D721Med (cell line): Measurements from ENCODE around the gene ADNP2.

Source experiments
- DNase-seq: peaks from one replicate; pipeline ENCODE4 v3.0.0; 2011; ENCODE audit warnings: low spot score; ENCODE audit not compliant: insufficient read length
- FAIRE-seq: peaks from 2 replicates; lab custom pipeline; 2011; peaks lifted over from hg19 to GRCh38; lab: Jason Lieb, UNC
- TF ChIP-seq, protein P1 (sequence below): IDR thresholded peaks from 2 replicates; pipeline ENCODE4 v1.5.1; 2012; ENCODE audit warnings: mild to moderate bottlenecking, control low read depth; ENCODE audit not compliant: insufficient read depth; ENCODE audit errors: missing control alignments

The ADNP2 gene

DNA sequence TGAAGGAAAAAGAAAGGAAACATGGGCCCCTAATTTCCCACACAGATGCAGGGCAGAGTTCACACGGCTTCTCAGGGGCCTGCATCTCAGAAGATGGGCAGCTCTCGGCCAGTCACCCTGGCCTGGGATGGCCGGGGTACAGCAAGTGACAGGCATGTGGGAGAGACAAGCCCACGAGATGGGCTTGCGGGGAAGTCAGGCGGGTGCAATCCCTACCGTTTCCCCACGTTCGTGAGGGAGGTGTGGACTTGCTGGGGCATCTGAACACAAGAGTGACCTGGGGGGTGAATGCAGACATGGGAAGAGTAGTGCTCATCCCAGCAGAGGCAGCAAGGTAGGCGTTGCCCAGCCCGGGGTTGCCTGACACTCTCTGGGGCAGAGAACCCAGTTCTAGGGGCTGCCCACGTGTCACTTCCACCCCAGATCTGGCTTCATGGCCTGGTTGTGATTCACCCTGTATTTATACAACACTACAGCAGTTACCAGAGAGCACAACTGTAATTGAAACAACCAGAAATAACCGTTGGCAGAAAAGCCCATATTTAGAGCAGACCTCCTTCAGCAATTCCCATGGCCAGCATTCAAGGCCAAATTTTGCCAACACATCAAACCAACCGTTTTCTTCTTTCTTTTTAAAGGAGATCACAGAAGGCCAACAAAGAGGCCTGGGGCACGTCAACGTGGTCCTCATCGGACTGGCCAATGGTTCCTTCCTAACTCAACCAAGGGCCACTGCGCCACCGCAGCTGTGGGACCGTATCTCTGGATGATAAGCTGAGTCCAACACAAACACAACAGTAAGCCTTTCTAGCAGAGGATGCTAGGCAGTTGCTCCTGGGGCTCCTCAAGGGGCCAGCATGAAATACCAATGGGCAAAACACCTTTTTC is 79.8 kb downstream of the ADNP2 start:
- peak; percentile 11 for FAIRE-seq
- DNase-seq: no peak
- TF ChIP-seq, protein P1, sequence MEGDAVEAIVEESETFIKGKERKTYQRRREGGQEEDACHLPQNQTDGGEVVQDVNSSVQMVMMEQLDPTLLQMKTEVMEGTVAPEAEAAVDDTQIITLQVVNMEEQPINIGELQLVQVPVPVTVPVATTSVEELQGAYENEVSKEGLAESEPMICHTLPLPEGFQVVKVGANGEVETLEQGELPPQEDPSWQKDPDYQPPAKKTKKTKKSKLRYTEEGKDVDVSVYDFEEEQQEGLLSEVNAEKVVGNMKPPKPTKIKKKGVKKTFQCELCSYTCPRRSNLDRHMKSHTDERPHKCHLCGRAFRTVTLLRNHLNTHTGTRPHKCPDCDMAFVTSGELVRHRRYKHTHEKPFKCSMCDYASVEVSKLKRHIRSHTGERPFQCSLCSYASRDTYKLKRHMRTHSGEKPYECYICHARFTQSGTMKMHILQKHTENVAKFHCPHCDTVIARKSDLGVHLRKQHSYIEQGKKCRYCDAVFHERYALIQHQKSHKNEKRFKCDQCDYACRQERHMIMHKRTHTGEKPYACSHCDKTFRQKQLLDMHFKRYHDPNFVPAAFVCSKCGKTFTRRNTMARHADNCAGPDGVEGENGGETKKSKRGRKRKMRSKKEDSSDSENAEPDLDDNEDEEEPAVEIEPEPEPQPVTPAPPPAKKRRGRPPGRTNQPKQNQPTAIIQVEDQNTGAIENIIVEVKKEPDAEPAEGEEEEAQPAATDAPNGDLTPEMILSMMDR: no peak

DNA sequence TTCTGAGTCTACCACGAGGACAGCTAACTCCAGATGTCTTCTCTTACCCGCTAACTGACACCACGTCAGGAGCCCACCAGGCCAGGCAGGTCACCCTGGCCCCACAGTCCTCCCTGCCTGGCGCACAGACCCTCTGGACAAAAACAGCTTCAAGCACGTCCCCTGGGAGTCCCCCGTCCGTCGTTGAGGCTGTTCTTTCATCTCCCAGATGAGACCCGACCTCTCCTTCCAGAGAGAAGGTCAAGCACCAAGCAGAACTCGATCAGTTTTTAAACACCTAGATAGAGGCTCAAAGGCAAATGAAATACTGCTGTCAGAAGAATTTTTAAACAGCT is 80.4 kb downstream of the ADNP2 start:
- DNase-seq (no peak), FAIRE-seq (no peak)
- TF ChIP-seq, protein P1: no peak
